NCI-H2081 treated with DMSO at 0.1 percent for 48 hours (cell line): ENCODE results near the gene KMT5B.

Experiments used
- DNase-seq: peaks from one replicate; lab custom pipeline; 2025; lab: John Stamatoyannopoulos, UW

Gene KMT5B

DNA sequence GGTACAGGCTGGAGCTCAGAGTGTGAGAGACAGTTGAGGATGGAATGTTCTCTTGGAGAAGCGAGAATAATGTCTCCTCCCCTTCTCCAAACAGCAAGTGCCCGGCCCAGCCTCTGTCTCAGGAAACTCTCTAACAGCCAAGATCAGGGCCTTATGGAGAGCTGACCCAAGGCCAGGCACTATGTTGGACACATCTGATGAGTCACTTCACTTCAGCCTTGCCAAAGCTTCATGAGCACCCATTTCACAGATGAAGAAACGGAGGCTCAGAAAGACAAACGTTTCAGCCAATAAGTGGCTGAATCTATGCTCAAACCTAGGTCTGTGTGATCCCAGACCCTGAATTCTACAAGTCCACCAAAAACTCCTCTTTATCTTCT lies 69.8 kb downstream of the KMT5B start:
- DNase-seq = no peak

DNA sequence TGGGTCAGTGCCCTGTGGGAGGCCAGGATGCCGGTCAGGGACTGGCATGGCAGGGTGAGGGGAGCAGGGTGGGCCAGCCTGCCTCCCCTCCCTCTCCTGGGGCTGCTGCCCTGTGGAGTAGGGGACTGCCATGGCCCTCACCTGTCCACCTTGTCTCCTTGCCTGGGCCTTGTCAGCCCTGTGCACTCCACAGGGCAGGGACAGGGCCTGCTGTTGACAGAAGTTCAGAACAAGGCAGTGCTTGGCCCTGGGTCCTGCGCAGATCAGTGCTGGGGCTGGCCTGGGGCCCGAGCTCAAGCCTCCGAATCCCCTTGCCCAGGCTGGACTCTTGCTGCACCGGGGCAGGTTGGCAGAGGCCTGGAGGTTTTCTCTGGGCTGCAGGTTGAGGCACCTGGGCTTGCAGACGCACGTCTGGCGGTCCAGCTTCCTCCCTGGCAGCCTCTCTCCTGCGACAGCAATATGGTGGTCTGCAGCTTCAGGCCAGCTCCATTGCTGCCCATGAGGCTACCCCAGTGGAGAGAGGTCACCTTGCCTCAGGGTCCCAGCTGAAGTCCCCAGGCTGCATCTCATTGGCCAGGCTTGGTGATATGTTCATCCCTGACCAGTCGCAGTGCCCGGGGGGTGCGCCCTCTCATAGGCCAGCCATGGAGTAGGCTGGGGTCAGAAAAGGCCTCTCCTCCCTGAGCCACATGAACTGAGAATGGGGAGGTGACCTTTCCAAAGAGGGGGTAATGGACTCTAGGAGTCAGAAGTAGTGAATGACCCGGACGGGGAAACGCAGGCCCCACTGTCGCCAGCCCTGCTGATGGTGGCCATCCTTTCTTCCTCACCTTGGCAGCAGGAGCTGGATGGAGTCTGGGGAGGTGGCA lies 70.4 kb downstream of the KMT5B start:
- no peak for DNase-seq

DNA sequence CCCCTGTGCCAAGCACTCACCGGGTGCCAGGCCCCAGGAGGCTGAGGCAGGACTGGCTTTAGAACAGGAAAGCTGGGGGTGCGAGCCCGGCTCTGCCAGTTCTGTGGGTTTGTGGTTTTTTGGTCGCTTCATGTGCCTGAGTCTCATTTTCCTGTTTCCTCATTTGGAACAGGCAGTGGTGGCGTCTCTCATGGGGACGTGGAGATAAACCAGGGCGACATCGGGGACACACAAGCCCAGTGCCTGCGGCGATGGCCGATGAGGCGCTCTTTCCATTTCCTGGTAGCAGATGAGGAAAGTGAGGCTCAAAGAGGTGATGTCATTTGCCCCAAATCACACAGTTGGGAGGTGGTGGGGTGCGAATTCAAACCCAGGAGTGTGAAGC lies 71.1 kb downstream of the KMT5B start:
- DNase-seq = no peak

DNA sequence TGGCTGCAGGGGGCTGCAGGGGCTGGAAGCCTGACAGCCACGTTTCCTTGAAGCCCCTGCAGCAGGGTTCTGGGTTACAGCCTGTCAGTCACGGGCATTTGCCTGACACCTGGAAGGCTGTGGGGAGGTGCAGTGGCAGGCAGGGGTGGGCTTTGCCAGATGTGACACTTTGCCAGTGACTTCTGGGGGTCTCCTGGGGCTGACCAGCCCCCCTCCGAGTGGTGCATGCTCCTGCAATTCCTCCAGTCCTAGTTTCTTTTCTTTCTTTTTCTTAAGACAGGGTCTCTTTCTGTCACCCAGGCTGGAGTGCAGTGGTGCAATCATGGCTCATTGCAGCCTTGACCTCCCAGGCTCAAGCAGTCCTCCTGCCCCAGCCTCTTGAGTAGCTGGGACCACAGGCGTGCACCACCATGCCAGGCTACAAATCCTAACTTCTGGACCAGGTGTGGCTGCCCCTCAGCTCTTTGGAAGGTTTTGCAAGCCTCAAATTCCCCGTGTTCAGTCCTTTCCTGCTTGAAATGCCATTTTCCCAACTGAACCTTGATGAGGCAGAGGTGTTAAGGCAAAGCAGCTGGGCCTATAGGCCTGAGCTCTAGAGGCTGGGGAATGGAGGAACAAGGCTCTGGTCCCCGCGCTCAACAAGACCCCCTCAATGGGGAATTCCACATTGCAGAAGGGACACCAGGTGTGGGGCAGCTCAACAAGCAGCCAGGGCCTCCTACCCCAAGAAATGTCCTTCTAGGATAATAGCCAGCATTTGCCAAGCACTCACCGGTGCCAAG lies 71.7 kb downstream of the KMT5B start:
- no peak for DNase-seq

DNA sequence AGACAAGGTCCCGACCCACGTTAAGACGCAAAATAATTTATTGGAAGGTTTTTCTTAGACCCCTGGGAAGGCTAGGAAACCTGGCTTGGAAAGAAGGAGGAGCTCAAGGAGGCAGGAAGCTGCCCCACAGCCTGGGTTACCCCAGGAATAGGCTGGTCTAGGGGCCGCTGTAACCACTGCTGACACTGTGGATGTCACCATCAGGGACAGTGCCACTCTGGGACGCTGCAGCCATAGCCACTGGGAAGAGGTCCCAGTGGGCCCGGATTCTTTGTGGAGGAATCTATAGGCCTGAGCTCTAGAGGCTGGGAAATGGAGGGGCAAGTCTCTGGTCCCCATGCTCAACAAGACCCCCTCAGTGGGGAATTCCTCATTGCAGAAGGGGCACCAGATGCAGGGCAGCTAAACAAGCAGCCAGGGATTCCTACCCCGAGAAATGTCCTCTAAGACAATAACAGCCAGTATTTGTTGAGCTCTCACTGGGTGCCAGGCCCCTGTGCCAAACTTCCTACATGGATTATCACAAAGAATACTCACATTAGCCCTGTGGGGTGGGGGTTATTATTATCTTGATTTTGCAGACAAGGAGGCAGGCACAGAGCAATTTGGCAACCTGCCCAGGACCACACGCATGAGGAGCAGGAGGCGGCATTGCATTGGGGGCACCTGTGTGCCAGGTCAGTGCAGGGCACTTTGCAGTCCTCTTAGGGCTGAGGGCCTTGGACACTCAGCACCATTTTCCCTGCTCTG lies 72.4 kb downstream of the KMT5B start:
- DNase-seq = no peak

DNA sequence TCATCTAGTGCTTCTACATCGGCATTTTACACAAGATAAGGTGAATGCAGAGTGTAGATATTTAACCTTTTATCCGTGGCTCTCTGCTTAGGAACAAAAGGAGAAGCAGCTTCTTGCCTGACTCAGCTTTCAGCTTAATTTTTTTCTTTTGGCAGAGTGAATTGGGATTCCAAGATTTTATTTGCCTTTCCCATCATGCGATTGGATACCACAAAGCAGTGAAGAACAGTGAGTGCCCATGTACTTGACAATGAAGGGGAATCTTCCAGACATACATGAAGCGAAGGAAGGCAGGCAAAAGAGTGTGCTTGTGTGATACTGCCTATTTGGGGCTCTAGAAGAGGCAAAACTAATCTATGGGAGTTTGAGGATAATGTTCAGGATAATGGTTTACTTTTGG lies 74.9 kb downstream of the KMT5B start:
- DNase-seq = no peak

DNA sequence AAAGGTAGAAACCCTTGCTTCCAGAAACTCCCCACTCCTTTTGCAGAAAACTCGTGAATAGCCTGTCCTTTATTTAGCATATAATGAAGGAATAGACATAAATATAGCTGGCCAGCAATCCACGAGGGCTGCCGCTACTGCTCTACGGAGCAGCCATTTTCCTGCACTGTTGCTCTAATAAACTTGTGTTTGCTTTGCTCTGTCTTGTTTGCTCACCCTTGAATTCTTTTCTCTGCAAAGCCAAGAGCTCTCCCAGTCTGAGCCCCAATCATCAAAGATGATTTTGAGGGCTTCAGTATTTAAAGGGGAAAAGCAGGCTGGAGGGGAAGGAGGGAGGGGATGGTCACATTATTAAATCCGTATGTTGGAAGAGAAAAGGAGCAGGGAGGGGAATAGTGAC lies 75.3 kb downstream of the KMT5B start:
- DNase-seq = no peak

DNA sequence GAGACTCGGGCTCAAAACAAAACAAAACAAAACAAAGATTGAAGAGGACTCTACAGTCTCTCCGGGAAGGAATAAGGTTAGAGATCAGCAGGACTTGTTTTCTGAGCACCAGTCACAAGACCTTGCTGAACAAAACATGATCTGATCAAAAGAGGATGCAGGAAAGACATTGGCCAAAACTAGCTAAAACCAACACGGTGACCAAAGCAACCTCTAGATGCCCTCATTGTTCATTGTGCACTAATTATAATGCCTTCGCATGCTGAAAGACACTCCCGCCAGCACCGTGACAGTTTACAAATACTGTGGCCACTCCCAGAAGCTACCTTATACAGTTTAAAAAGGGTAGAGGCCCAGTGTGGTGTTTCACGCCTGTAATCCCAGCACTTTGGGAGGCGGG lies 76.2 kb downstream of the KMT5B start:
- no peak for DNase-seq

DNA sequence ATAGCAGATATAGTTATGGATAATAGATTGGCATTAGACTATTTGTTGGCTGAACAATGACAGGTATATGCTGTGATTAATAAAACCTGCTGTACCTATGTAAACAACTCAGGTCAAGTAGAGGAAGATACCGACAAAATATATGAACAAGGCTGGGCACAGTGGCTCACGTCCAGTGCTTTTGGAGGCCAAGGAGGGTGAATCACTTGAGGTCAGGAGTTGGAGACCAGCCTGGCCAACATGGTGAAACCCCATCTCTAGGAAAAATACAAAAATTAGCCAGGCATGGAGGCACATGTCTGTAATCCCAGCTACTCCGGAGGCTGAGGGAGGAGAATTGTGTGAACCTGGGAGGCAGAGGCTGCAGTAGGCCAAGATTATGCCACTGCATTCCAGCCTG lies 77.9 kb downstream of the KMT5B start:
- DNase-seq = no peak

DNA sequence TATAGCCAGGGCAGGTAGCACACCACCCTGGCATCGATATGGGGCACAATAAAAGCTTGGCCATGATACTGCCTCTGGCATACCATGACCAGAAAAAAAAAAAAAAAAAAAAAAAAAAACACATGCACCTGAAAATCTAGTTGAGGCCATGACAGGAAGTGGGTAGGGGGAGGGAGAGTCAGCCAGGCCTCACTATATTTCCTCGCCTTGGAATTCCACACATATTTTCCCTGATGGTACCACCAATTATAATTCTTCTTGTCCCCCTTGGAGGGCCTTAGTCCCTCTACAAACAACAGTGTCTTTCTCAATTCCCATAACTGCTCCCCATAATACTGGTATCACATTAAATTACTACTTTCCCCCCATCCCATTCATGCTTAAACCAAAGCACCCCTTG lies 79.3 kb downstream of the KMT5B start:
- DNase-seq = no peak

DNA sequence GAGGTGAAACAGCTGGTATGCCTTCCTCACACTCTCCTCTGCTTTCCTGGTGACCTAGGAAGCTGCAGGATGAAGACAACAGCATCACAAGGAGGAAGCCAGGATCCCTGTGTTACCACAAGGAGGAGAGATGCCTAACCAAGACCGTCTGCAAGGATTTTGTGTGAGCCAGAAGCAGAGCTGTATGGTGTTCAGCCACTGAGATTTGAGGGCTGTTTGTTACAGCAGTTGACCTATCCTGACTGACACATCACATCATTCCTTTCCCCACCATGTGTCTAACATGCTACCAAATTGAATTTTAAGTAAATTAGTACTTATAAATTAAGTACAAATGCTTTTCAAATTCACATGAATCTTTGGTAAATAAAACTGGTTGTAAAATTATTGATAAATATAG lies 83.0 kb downstream of the KMT5B start:
- DNase-seq = no peak

DNA sequence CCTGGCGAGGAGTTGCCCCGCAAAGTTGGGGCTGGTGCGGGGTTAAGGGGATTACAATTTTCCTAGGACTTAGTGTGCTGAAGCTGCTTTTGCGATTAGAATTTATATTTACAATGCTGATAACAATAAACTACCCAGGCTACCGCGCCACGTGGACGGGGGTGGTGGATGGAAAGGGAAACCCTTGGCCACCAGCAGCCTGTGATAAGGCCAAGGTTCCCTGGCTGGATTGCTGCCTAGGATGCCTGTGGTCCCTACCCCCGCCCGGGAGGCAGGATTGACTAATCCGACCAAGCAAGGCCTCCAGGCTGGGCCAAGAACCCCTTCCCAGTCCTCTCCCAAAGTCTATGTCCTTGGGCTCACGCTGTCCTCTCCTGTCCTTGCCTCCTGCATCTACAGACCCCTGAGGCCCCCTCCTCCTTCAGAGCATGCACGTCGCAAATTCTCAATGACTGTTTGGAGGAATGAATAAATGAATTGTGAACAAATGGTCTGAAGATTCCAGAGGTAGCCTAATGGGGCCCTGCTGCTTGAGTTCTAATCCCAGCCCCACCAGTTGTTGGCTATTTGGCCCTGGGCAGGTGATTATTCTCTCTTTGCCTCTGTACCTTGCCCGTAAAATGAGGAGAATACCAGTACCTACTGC lies 84.3 kb downstream of the KMT5B start:
- DNase-seq = no peak

DNA sequence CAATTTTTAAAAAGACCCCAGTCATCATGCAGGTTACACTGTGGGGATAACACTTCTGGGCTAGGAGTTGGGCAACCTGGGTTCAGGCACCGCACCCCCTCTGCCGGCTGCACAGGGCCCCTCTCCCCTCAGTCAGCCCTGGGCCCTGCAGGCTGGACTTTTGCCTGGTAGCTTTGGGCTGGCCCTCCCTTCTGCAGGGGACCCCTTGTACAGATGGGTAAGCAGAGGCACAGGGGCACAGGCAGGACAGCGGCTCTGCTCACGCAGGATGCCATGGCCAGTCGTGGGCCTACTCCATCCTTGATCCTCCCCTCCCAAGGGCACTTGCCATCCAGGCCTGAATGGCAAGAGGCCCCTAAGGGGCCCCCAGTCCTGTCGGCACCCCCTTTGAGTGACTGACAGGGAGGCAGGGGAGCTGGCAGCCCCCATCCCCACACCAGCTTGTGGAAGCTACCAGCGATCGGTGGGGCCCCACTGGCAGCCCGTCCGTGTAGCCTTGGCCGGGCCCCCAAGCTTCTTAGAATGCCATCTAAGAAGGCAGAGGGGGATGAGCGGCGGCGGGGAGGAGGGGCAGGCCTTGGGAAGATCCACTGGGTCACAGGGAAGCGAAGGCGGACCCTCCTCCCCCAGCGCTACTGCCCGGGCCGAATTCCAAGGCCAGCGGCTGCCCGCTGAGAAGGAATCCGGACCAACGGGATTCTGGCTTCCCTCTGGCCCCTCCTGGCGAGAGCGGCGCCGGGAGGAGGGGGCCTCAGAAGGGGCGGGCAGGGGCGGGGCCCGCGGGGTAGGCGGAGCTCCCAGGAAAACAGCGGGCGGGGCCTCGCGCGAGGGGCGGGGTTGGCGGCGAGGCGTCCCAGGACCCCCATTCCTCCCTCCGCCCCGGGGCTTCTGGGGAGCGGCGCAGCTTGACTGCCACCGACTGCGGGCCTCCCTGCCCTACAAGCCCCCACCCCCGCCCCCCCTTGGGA lies 85.1 kb downstream of the KMT5B start:
- DNase-seq = no peak

DNA sequence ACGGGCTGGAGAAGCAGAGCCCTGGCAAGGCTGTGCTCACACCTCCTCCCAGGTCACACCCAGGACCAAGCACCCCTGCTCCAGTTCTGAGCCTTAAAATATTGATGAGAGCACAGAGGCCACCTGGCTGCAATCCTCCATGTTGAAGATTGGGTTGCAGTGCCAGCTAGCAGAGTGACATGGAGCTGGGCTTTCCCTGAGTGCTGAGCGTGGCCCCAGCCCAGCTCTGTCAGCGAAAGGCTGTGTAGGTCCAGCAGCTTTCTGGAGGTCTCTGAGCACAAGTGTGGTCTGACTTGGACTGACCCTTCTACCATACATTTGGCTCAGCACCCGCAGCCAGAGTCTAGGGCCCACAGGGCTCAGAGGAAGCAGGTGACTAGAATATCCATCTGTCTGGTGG lies 87.9 kb downstream of the KMT5B start:
- DNase-seq = no peak

DNA sequence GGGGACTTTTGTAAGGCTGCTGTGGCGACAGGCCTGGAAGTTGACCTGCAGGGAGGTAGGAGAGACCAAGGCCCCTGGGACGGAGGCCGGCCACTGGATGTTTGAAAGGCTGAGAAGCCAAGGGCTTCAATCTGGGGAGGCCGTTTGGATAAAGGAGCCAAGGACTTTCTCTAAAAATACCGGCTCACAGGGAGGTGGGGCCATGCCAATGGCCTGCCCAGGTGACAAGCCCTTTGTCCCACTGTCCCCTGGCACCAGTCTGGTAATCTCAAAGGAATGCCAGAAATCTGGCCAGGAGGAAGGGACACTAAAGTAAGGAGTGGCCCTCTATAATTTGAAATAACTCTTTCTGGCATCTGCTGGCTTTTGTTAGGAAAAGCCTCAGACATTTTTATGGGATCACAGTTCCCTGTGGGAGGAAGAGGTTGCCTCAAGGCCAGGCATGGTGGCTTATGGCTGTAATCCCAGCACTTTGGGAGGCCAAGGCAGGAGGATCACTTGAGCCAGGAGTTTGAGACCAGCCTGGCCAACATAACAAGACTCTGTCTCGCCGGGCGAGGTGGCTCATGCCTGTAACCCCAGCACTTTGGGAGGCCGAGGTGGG lies 90.1 kb downstream of the KMT5B start:
- no peak for DNase-seq

DNA sequence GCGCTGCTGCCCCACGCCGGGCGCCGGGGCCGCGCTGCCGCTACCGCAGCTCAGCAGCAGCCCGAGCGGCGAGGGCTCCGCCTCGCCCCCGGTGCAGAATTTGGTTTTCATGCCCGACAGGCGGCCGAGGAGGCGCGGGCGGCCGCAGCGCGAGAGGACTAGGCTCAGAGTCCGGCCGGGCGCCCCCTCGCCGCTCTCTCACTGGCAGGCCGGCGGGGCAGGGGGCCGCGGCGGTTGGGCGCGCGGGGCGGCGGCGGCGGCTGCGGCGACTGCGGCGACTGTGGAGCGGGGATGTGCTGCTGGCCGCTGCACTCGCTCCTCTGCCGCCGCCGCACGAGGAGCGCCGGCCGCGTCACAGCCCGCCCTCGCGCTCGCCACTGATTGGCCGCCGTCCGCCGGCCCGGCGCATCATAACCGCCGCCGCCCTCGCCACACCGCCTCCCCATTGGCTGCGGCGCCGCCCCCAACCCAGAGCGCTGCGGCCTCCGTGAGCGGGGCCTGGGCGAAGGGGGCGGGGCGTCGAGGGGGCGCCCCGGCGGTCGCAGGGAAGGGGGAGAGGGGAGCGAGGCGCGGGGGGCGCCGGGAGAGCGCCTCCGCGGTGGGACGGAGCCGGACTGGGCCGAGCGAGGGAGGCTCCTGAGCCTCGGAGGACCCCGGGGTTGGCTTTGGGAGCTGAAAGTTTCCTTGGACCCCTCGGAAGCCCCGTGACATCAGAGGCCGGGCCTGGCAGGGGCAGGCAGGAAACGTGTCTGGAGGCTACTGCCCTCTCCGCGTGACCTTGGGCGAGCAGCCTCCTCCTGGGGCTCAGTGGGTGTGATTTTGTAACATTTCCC lies 91.8 kb downstream of the KMT5B start, which contains the start of gene CHKA:
Gene CHKA (minus strand): TSS at position 322 of the 833 bp plus-strand sequence. CDS start 211 bp downstream, at position 111.
- DNase-seq = peak; percentile 40

DNA sequence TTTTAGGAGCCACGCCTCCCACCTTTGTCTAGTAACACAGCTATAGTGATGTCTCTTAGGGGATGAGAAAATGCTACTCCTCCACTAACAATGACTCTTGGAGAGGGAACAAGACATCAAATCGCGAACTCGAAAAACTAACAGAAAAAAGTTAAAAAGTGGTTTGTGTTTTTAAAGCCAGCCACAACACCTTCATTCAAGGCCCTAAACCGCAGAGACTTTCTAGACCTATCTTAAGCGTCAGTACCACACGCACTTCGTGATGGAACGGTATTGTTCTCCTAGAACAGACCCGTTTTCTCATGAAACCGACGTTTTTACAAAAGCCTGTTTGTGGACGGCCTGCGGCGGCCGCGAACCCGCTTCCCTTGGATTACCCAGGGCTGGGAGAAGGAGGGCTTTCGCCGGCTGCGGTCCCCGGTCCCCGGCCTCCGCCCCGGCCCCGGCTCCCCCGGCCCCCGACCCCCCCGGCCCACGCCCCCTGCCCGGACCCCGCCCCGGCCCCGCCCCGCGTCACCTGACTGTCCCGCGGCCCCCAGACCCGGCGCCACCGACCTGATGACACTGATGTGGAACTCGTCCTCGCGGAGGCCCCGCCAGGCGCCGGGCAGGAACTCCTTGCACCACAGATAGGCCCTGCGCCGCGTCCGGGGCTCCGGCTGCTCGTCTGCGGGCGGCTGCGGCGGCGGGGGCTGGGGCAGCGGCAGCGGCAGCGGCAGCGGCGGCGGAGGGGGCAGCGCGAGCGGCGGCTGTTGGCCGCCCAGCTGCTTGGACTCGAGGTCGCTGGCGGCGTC lies 92.6 kb downstream of the KMT5B start:
- DNase-seq = no peak

DNA sequence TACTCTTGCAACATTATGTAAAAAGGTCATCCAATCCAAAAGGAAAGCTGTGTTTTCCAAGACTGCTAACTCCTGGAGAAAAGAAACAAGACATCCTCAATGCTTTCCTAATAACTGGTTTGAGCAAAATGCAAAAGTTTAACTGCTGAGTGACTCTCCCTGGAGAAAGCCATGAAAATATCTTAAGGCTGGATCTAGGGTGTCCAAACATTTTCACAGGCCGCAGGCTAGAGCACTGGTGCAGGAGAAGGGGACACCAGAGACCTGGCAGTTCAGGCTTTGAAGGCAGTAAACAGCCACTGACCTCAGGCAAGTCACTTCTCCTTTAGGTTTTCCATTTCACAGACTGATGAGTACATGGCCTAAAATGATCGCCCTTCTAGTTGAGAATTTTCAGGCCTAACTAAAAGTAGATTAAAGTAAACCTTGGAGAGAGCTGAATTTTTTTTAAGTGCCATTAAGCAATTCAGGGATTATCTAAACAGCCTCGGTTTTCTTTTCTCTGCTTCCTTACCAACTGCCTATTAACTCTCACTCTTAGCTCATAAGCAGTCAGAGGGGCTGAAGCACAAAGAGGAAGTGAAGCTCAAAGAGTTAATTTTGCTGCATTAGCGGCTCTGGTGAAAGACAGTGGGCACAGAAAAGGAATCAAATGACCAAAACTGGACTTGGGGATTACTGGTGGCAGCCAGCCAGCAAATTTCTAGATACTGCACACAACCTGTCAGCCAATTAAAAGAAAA lies 94.2 kb downstream of the KMT5B start:
- no peak for DNase-seq
